K562 (cell line): ENCODE results near the gene METTL18. TPM values are rescaled to one million over a fixed set of nuclear protein-coding genes. Genes with fewer than 3 reads are reported as not detected.

ENCODE experiments used
- CBX8 ChIP-seq: fragments of 200-600 bp; sonication (generic); IDR thresholded peaks from 2 replicates; pipeline ENCODE4 v1.6.1; 2012; ENCODE audit warnings: borderline replicate concordance, mixed run types, low read depth, mild to moderate bottlenecking, moderate library complexity, mixed read lengths, low read length, control low read depth, inconsistent platforms; ENCODE audit not compliant: poor library complexity, severe bottlenecking; ENCODE audit errors: extremely low read depth
- ELF1 ChIP-seq: fragments of 200-800 bp; sonication (Bioruptor generic); IDR thresholded peaks from 2 replicates; pipeline ENCODE4 v1.6.1; 2016; ENCODE audit warnings: missing genetic modification characterization, missing compliant biosample characterization
- FOXP1 ChIP-seq: sonication (generic); formaldehyde crosslinking; IDR thresholded peaks from 2 replicates; pipeline ENCODE4 v1.8.0; 2022; ENCODE audit warnings: mild to moderate bottlenecking, missing genetic modification reagents
- FOXP4 ChIP-seq: sonication (generic); formaldehyde crosslinking; IDR thresholded peaks from 2 replicates; pipeline ENCODE4 v1.8.0; 2022; ENCODE audit warnings: mild to moderate bottlenecking, missing genetic modification reagents, borderline replicate concordance
- GTF2A2 ChIP-seq: IDR thresholded peaks from 2 replicates; pipeline ENCODE4 v1.6.1; 2016; ENCODE audit warnings: mild to moderate bottlenecking, missing genetic modification characterization, missing compliant biosample characterization
- HIVEP1 ChIP-seq: fragments of 250-450 bp; sonication (Bioruptor Pico); IDR thresholded peaks from 2 replicates; pipeline ENCODE4 v1.4.0; 2020; ENCODE audit warnings: mild to moderate bottlenecking
- JUNB ChIP-seq: fragments of 450-650 bp; formaldehyde crosslinking; conservative IDR thresholded peaks from 2 replicates; pipeline ENCODE4 v1.4.0; 2020; ENCODE audit warnings: mild to moderate bottlenecking
- NCOA1 ChIP-seq: fragments of 450-650 bp; IDR thresholded peaks from 2 replicates; pipeline ENCODE4 v1.6.1; 2016; ENCODE audit warnings: low read depth
- NFRKB ChIP-seq: fragments of 450-650 bp; IDR thresholded peaks from 2 replicates; pipeline ENCODE4 v1.6.1; 2016; ENCODE audit warnings: low read depth
- NUFIP1 ChIP-seq: fragments of 450-650 bp; IDR thresholded peaks from 2 replicates; pipeline ENCODE4 v1.6.1; 2018; ENCODE audit not compliant: partially characterized antibody
- PCBP2 ChIP-seq: fragments of 200-400 bp; formaldehyde crosslinking; IDR thresholded peaks from 2 replicates; pipeline ENCODE4 v1.6.1; 2018; ENCODE audit warnings: low read length, low read depth, mild to moderate bottlenecking, moderate library complexity; ENCODE audit not compliant: poor library complexity, severe bottlenecking
- PHF8 ChIP-seq: fragments of 200-600 bp; sonication (generic); IDR thresholded peaks from 2 replicates; pipeline ENCODE4 v1.6.1; 2012; ENCODE audit warnings: mixed run types, mild to moderate bottlenecking, inconsistent platforms, low read length, moderate library complexity, borderline replicate concordance
- ZNF696 ChIP-seq: fragments of 250-450 bp; sonication (Bioruptor Pico); conservative IDR thresholded peaks from 2 replicates; pipeline ENCODE4 v1.4.0; 2020; ENCODE audit warnings: mild to moderate bottlenecking, moderate library complexity
- polyA plus RNA-seq, 8 experiments: library from polyadenylated mRNA; depleted of rRNA in 4 of 8; stranded (reverse) in 5 of 8; unstranded in 3 of 8; fragments of >200 nt; fragmentation: Nextera tagmentation in 2 of 8; fragmentation: Illumina TruSeq in 1 of 8; extraction: Ambion mirVana in 2 of 8; extraction: Trizol in 1 of 8; gene quantifications; 2 replicates each; pipeline versions ENCODE4 v1.2.1 to v1.2.3, GENCODE V29; 2011 to 2014; ENCODE audit warnings: inconsistent platforms in 1 of 8, missing spikeins in 1 of 8
- total RNA-seq, 7 experiments: library from RNA; depleted of rRNA in 6 of 7; stranded (reverse); fragments of >200 nt in 6 of 7; fragmentation: Illumina TruSeq in 2 of 7; extraction: Trizol in 2 of 7; gene quantifications; 2 replicates each; pipeline versions ENCODE4 v1.2.1 to v1.2.3, GENCODE V29; 2011 to 2021; ENCODE audit warnings: low replicate concordance in 1 of 7
- TF ChIP-seq, protein P1 (sequence below): fragments of 200-800 bp; sonication (Bioruptor generic); IDR thresholded peaks from 2 replicates; pipeline ENCODE4 v1.6.1; 2017; ENCODE audit warnings: missing genetic modification characterization, missing compliant biosample characterization

The METTL18 gene
- total and polyA plus RNA-seq, 9 of the 15 experiments (the other 6 are each of a cell fraction or from before 2014, with no cell fraction given): 9.5 to 40.2 (median 14.7) TPM

DNA sequence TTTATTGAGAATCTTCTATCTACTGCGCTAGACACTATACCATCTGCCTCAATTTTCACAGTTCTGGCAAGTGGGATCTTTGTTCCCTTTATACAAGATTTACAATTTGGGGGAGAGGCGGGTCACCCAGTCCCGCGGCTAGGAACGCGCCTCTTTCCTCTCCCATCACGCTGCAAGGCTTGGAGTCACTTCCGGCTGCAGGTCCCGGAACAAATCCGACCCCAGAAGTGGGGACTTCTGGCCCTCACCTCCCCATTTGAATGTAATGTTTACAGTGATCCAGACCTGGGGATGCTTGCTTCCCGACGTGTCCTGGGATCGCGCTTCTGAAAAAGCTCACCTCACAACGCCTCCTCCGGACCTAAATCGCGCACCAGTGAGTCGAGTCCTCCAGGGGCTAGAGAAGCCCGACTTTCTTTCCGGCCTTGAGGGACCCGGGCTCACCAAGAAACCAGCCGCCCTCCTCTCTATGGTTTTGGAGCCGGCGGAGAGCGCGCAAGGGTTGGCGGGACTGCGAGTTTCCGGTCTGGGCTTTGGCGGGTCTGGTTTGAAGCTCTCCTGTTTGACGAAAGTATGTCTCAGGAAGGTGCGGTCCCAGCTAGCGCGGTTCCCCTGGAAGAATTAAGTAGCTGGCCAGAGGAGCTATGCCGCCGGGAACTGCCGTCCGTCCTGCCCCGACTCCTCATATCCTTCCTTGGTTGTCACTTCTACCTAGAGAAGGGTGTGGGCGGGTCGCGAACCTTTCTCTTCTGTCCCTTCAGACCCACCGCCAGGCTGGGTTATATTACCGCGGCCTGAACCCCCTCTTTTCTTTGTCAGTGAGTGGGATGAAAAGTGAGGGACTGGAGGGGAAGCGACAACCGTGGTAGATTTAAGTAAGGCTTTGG lies at the start of gene METTL18 (continued):
- TF ChIP-seq FOXP4 (CRISPR knock-in tag): no peak
- no peak for TF ChIP-seq JUNB (CRISPR knock-in tag)
- no peak for TF ChIP-seq ZNF696 (CRISPR knock-in tag)
- TF ChIP-seq NFRKB: peak; percentile 74; the same call in 1 of the 2 replicates
- no peak for TF ChIP-seq HIVEP1 (CRISPR knock-in tag)
- TF ChIP-seq, protein P1, sequence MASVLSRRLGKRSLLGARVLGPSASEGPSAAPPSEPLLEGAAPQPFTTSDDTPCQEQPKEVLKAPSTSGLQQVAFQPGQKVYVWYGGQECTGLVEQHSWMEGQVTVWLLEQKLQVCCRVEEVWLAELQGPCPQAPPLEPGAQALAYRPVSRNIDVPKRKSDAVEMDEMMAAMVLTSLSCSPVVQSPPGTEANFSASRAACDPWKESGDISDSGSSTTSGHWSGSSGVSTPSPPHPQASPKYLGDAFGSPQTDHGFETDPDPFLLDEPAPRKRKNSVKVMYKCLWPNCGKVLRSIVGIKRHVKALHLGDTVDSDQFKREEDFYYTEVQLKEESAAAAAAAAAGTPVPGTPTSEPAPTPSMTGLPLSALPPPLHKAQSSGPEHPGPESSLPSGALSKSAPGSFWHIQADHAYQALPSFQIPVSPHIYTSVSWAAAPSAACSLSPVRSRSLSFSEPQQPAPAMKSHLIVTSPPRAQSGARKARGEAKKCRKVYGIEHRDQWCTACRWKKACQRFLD (CRISPR knock-in tag): no peak; the same call in 1 of the 2 replicates
- TF ChIP-seq NCOA1: peak; percentile 63; the same call in 1 of the 2 replicates
- TF ChIP-seq CBX8: no peak
- TF ChIP-seq PCBP2: no peak
- TF ChIP-seq PHF8: peak; percentile 94
- TF ChIP-seq FOXP1: no peak; the same call in 1 of the 2 replicates
- TF ChIP-seq NUFIP1: no peak
- TF ChIP-seq GTF2A2 (tag): no peak
- peak; percentile 97 for TF ChIP-seq ELF1 (tag)
